HG02642 (cell line): Measurements from ENCODE around the gene PROSER3.

Experiments used
- ATAC-seq: cut with Tn5 transposase; IDR thresholded peaks from one replicate; pipeline ENCODE4 v1.9.1; 2021; ENCODE audit warnings: mild to moderate bottlenecking; ENCODE audit not compliant: unreplicated experiment, poor library complexity

The PROSER3 gene

GRCh38 chr19:35773020-35773806 is 15.2 kb downstream of the PROSER3 start:
- ATAC-seq: no peak

DNA sequence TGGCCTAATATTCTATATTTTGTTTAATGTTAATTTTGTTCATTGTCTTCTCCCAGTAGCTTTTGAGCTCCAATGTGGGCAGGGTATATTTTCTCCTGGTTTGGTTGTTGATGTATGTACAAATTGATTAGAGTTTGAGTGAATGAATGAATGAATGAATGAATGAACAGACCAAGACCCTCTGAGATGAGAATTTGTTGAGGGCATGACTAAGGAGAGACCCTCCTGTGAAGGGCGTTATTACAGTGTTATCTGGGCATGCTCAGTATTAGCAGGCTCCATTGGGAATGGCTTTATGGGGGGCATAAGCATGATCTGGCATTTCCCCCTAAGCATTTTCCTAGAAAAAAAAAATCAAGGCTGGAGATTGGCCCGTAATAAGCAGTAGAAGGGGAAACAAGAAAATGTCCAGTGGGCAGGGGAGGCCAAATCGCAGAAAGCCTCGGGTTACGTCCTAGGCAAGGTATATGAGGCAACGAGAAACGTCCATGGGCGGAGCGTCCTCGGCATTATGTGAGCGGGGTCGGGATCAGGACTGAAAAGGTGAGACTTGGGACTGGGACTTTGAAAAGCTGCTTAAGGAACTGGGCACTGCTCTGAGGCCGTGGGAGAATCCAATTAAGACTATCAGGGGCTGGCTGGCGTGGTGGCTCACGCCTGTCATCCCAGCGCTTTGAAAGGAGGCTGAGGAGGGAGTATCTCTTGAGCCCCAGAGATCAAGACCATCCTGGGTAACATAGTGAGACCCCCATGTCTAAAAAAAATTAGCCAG is 16.5 kb downstream of the PROSER3 start:
- no peak for ATAC-seq

DNA sequence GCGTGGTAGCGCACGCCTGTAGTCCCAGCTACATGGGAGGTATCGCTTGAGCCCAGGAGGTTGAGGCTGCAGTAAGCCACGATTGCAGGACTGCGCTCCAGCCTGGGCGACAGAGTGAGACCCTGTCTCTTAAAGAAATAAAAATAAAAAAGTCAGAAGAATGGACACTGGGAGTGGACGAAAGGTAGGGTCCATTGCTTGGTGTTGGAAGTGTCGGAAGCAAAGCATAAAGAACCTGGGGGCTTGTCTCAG is 17.0 kb downstream of the PROSER3 start:
- ATAC-seq: no peak

DNA sequence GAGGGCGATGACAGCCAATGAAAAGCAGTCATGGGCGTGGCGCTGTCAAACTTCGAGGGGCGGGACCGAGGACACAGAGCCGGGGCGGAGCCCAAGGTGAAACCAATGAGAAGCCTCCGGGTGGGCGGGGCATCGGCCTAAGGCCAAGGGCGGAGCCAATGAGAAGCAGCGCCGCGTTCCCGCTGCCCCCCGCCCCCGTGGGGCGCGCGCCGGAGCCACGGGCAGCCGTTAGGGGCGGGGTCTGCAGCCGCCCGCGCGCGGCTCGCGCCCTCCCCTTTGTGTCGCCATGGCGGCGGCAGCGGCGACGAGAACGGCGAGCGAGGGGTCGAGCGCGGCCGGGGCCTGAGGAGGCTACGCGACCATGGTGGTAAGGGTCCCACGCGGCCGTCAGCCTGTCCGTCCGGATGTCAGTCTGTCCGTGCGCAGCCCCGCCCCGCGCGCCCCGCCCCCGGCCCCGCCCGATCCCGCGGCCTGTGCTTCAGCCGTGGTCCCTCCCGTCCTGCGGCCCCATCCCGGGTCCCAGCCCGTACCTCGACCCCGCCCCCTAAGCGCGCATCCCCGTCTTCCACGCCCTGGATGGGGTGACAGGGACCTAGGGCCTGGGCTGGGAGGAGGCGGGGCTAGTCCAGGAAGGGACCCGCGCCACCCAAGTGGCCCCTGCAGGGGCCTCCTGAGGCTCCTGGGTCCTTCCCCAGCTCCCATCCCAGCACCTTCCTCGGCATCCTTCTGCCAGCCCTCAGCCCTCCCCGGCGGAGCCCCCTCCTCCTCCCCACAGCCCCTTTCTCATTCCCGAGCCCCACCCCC is 17.5 kb downstream of the PROSER3 start, which contains the start of gene ARHGAP33:
Gene ARHGAP33 (plus strand): TSS at position 267 of the 804 bp plus-strand sequence. CDS start 95 bp downstream, at position 362.
- peak; percentile 92 for ATAC-seq

- ATAC-seq: no peak
These were observed 18.3 kb downstream of the PROSER3 start for GRCh38 chr19:35776102-35776788.

GRCh38 chr19:35777086-35777841 is 19.3 kb downstream of the PROSER3 start:
- no peak for ATAC-seq

GRCh38 chr19:35777961-35778360 is 20.0 kb downstream of the PROSER3 start:
- ATAC-seq: no peak

DNA sequence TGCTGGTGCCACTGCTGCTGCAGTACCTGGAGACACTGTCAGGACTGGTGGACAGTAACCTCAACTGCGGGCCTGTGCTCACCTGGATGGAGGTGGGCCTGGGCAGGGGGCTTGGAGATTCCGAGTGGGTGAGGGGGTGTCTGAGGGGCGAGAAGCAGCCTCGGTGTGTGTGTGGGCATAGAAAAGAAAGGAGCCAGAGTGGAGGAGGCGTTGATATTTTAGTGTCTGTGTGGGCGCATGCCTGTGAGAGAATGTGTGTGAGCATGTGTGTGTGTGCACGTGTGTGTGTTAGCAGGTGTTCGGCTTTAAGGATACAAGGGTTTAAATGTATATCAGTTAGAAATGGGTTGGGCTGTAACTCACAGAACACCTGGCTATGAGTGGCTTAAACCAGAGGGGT is 21.1 kb downstream of the PROSER3 start:
- ATAC-seq: no peak

DNA sequence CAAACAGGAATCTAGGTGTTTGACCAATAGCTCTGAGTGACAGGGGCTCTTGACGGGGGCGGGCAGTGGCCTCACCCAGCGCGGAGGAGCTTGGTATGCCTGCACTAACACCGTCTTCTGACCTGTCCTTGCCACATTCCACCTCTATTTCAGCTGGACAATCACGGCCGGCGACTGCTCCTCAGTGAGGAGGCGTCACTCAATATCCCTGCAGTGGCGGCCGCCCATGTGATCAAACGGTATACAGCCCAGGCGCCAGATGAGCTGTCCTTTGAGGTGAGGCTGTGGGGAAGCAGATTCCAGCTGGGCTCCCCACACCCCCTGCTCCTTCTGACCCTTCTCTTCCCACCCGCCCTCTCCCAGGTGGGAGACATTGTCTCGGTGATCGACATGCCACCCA is 22.1 kb downstream of the PROSER3 start:
- ATAC-seq: no peak

GRCh38 chr19:35780717-35781116 is 22.7 kb downstream of the PROSER3 start:
- ATAC-seq: no peak

DNA sequence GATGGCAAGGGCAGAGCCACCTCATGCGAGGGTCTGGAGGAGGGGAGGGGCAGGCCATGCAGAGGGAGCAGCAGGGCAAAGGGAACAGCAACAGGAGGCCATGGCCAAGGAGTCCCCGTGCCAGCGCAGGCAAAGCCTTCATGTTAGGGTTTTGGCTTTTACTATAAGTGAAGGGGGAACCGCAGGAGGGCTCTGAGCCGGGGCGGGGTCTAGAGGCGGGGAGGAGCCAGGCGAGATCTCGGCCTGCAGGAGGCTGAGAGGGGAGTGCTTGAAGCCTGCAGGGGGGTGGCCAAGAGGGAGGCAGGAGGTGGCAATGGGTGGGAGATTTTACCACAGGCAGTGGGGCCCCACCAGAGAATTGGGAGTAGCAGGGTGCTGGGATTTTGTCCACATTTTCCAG is 23.7 kb downstream of the PROSER3 start:
- ATAC-seq: no peak

- ATAC-seq: no peak
These were observed 24.6 kb downstream of the PROSER3 start for GRCh38 chr19:35782589-35782988.

- no peak for ATAC-seq
These were observed 25.8 kb downstream of the PROSER3 start for GRCh38 chr19:35783469-35784434.

GRCh38 chr19:35784503-35785338 is 26.7 kb downstream of the PROSER3 start:
- ATAC-seq: no peak

DNA sequence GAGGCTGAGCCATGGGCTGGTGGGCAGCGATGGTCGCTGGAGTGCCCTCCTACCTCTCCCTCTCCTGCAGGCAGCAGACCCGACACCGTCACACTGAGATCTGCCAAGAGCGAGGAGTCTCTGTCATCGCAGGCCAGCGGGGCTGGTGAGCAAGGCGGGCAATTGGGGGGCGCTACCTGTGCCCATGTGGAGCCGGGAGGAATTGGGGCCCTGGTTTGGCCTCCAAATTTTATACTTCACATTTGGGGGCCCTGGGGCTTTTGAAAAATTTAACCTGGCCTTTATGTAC is 27.3 kb downstream of the PROSER3 start:
- ATAC-seq: no peak

DNA sequence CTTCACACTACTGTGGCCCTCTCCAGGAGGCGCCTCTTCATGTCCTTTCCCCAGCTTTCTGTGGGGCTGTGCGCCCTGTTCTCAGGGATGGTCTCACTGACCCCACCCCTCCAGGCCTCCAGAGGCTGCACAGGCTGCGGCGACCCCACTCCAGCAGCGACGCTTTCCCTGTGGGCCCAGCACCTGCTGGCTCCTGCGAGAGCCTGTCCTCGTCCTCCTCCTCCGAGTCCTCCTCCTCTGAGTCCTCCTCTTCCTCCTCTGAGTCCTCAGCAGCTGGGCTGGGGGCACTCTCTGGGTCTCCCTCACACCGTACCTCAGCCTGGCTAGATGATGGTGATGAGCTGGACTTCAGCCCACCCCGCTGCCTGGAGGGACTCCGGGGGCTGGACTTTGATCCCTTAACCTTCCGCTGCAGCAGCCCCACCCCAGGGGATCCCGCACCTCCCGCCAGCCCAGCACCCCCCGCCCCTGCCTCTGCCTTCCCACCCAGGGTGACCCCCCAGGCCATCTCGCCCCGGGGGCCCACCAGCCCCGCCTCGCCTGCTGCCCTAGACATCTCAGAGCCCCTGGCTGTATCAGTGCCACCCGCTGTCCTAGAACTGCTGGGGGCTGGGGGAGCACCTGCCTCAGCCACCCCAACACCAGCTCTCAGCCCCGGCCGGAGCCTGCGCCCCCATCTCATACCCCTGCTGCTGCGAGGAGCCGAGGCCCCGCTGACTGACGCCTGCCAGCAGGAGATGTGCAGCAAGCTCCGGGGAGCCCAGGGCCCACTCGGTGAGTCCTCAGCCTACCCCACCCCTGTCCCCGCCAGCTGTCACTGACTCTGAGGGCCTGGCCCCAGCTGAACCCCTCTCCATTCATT is 28.6 kb downstream of the PROSER3 start:
- ATAC-seq: no peak

GRCh38 chr19:35787227-35787799 is 29.3 kb downstream of the PROSER3 start:
- ATAC-seq: no peak
